ENCODE measurements around the gene ANKRD13A. TPM values are rescaled to one million over a fixed set of nuclear protein-coding genes. Genes with fewer than 3 reads are reported as not detected.
A peak's percentile ranks its signal among the peaks of the same experiment; 100 is the strongest.

ANKRD13A gene
- total RNA-seq: 134 TPM

GRCh38 chr12:109998904-109999648 lies at the start of gene ANKRD13A:
TSS of gene ANKRD13A (plus strand) at chr12:109999430. CDS start at chr12:109999689, 259 bp downstream.
- peak within 1 kb of the TSS; percentile 92 for H3K4me3 ChIP-seq (ENCODE audit: low read length)
- H3K4me1 ChIP-seq (ENCODE audit: insufficient read depth, low read length): peaks cover 62% of the 10 kb centered on the region
- H3K9me3 ChIP-seq (ENCODE audit: low read depth, low read length): no peaks in the 10 kb centered on the region
- H3K27me3 ChIP-seq (ENCODE audit: insufficient read depth, low read length): no peaks in the 10 kb centered on the region

GRCh38 chr12:109950625-109951024 lies 48.6 kb upstream of the ANKRD13A start:
- no peaks in the 10 kb centered on the region for H3K27me3 ChIP-seq (ENCODE audit: insufficient read depth, low read length)
- no peaks in the 10 kb centered on the region for H3K9me3 ChIP-seq (ENCODE audit: low read depth, low read length)
- peaks cover 29% of the 10 kb centered on the region for H3K4me1 ChIP-seq (ENCODE audit: insufficient read depth, low read length)
- no peak overlapping the region for H3K4me3 ChIP-seq (ENCODE audit: low read length)

GRCh38 chr12:109951136-109951535 lies 48.1 kb upstream of the ANKRD13A start:
- Histone ChIP-seq H3K9me3 (ENCODE audit: low read depth, low read length) (no peaks in the 10 kb centered on the region), H3K4me1 (ENCODE audit: insufficient read depth, low read length) (peaks cover 29% of the 10 kb centered on the region), H3K27me3 (ENCODE audit: insufficient read depth, low read length) (no peaks in the 10 kb centered on the region), H3K4me3 (ENCODE audit: low read length) (no peak overlapping the region)

GRCh38 chr12:109951751-109952150 lies 47.5 kb upstream of the ANKRD13A start:
- Histone ChIP-seq H3K27me3 (ENCODE audit: insufficient read depth, low read length) (no peaks in the 10 kb centered on the region), H3K4me3 (ENCODE audit: low read length) (no peak overlapping the region), H3K4me1 (ENCODE audit: insufficient read depth, low read length) (peaks cover 24% of the 10 kb centered on the region), H3K9me3 (ENCODE audit: low read depth, low read length) (no peaks in the 10 kb centered on the region)

GRCh38 chr12:109952160-109952858 lies 46.9 kb upstream of the ANKRD13A start:
- no peak overlapping the region for H3K4me3 ChIP-seq (ENCODE audit: low read length)
- H3K27me3 ChIP-seq (ENCODE audit: insufficient read depth, low read length): no peaks in the 10 kb centered on the region
- H3K9me3 ChIP-seq (ENCODE audit: low read depth, low read length): no peaks in the 10 kb centered on the region
- peaks cover 19% of the 10 kb centered on the region for H3K4me1 ChIP-seq (ENCODE audit: insufficient read depth, low read length)

GRCh38 chr12:109952873-109953272 lies 46.4 kb upstream of the ANKRD13A start:
- Histone ChIP-seq H3K27me3 (ENCODE audit: insufficient read depth, low read length) (no peaks in the 10 kb centered on the region), H3K4me3 (ENCODE audit: low read length) (no peak overlapping the region), H3K4me1 (ENCODE audit: insufficient read depth, low read length) (peaks cover 13% of the 10 kb centered on the region), H3K9me3 (ENCODE audit: low read depth, low read length) (no peaks in the 10 kb centered on the region)

GRCh38 chr12:109953656-109954055 lies 45.6 kb upstream of the ANKRD13A start:
- Histone ChIP-seq H3K27me3 (ENCODE audit: insufficient read depth, low read length) (no peaks in the 10 kb centered on the region), H3K9me3 (ENCODE audit: low read depth, low read length) (no peaks in the 10 kb centered on the region), H3K4me1 (ENCODE audit: insufficient read depth, low read length) (peaks cover 6% of the 10 kb centered on the region), H3K4me3 (ENCODE audit: low read length) (no peak overlapping the region)

- H3K9me3 ChIP-seq (ENCODE audit: low read depth, low read length): no peaks in the 10 kb centered on the region
- no peaks in the 10 kb centered on the region for H3K4me1 ChIP-seq (ENCODE audit: insufficient read depth, low read length)
- H3K4me3 ChIP-seq (ENCODE audit: low read length): no peak overlapping the region
- H3K27me3 ChIP-seq (ENCODE audit: insufficient read depth, low read length): no peaks in the 10 kb centered on the region
Observed at GRCh38 chr12:109958374-109958773, 40.9 kb upstream of the ANKRD13A start.

- Histone ChIP-seq H3K4me3 (ENCODE audit: low read length) (no peak overlapping the region), H3K4me1 (ENCODE audit: insufficient read depth, low read length) (no peaks in the 10 kb centered on the region), H3K27me3 (ENCODE audit: insufficient read depth, low read length) (no peaks in the 10 kb centered on the region), H3K9me3 (ENCODE audit: low read depth, low read length) (no peaks in the 10 kb centered on the region)
Observed at GRCh38 chr12:109959411-109960093, 39.7 kb upstream of the ANKRD13A start.

GRCh38 chr12:109961201-109961600 lies 38.0 kb upstream of the ANKRD13A start:
- no peaks in the 10 kb centered on the region for H3K27me3 ChIP-seq (ENCODE audit: insufficient read depth, low read length)
- no peaks in the 10 kb centered on the region for H3K4me1 ChIP-seq (ENCODE audit: insufficient read depth, low read length)
- no peaks in the 10 kb centered on the region for H3K9me3 ChIP-seq (ENCODE audit: low read depth, low read length)
- H3K4me3 ChIP-seq (ENCODE audit: low read length): no peak overlapping the region

GRCh38 chr12:109961612-109962011 lies 37.6 kb upstream of the ANKRD13A start:
- Histone ChIP-seq H3K4me1 (ENCODE audit: insufficient read depth, low read length) (no peaks in the 10 kb centered on the region), H3K9me3 (ENCODE audit: low read depth, low read length) (no peaks in the 10 kb centered on the region), H3K4me3 (ENCODE audit: low read length) (no peak overlapping the region), H3K27me3 (ENCODE audit: insufficient read depth, low read length) (no peaks in the 10 kb centered on the region)

GRCh38 chr12:109962398-109962797 lies 36.8 kb upstream of the ANKRD13A start:
- H3K4me3 ChIP-seq (ENCODE audit: low read length): no peak overlapping the region
- H3K27me3 ChIP-seq (ENCODE audit: insufficient read depth, low read length): no peaks in the 10 kb centered on the region
- H3K9me3 ChIP-seq (ENCODE audit: low read depth, low read length): no peaks in the 10 kb centered on the region
- no peaks in the 10 kb centered on the region for H3K4me1 ChIP-seq (ENCODE audit: insufficient read depth, low read length)

GRCh38 chr12:109963330-109963729 lies 35.9 kb upstream of the ANKRD13A start:
- Histone ChIP-seq H3K27me3 (ENCODE audit: insufficient read depth, low read length) (no peaks in the 10 kb centered on the region), H3K9me3 (ENCODE audit: low read depth, low read length) (no peaks in the 10 kb centered on the region), H3K4me1 (ENCODE audit: insufficient read depth, low read length) (peaks cover 4% of the 10 kb centered on the region), H3K4me3 (ENCODE audit: low read length) (no peak overlapping the region)

GRCh38 chr12:109963743-109964429 lies 35.3 kb upstream of the ANKRD13A start:
- peaks cover 9% of the 10 kb centered on the region for H3K4me1 ChIP-seq (ENCODE audit: insufficient read depth, low read length)
- no peak overlapping the region for H3K4me3 ChIP-seq (ENCODE audit: low read length)
- H3K9me3 ChIP-seq (ENCODE audit: low read depth, low read length): no peaks in the 10 kb centered on the region
- no peaks in the 10 kb centered on the region for H3K27me3 ChIP-seq (ENCODE audit: insufficient read depth, low read length)

- H3K4me3 ChIP-seq (ENCODE audit: low read length): no peak overlapping the region
- H3K27me3 ChIP-seq (ENCODE audit: insufficient read depth, low read length): no peaks in the 10 kb centered on the region
- no peaks in the 10 kb centered on the region for H3K9me3 ChIP-seq (ENCODE audit: low read depth, low read length)
Observed at GRCh38 chr12:109966546-109966945, 32.7 kb upstream of the ANKRD13A start.

More at GRCh38 chr12:109966546-109966945, 32.7 kb upstream of the ANKRD13A start:
- peaks cover 9% of the 10 kb centered on the region for H3K4me1 ChIP-seq (ENCODE audit: insufficient read depth, low read length)

Data from mononuclear cell (primary cell).